Erythroblast (primary cell): ENCODE data around the gene SNRPA1.

Experiments
- DNase-seq, 2 experiments: peaks; one replicate each; lab custom pipeline; 2025; lab: John Stamatoyannopoulos, UW
- GATA1 ChIP-seq: IDR thresholded peaks from 2 replicates; pipeline ENCODE4 v1.6.1; 2011; ENCODE audit warnings: low read depth, mild to moderate bottlenecking, control low read depth, low read length, moderate library complexity
- POLR2A ChIP-seq: IDR thresholded peaks from 2 replicates; pipeline ENCODE4 v1.6.1; 2011; ENCODE audit warnings: mild to moderate bottlenecking, low read length

SNRPA1 gene

DNA sequence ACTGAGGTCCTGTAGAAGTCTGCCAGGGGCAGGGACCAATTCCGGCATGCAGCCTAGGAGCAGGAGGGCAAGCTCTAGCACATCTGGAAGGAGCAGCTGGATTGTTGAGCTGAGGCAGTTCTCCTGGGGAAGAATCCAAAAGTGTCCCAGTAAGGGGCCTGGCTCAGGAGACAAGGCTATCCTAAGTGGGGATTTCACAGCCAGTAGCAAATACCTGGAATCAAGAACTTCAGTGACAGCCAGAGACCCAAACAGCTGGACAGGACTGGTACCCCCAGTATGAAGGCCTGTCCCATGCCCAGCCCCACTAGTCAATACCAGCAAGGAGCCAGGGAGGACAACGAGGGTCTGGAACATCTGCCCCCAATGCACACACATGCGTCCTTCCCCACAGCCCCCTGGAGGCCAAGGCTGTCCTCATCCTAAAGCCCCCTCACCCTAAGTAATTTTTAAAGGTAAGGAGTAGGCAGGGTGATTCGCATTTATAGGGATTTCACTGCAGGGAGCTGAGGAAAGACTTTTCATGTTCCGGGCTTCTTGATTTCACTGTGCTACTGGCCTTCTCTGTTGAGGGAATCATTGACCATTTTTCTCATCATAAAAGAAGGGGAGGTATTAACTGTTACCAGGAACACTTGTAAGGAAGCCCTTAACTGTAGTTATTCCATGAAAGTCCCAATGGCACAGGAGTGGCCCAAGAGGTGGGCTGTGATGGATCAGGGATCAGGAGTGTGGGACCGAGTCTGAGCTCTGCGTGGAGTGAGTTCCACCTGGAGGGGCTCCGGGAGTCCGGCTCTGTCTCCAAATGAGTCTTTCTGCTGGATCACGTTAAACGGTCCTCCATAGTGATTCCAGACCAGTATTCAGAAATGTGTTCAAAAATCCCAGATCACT is 40.6 kb downstream of the SNRPA1 start:
- no peak for TF ChIP-seq POLR2A
- no peak for TF ChIP-seq GATA1
- DNase-seq, result peak in 1 of 2 experiments; percentile 37

DNA sequence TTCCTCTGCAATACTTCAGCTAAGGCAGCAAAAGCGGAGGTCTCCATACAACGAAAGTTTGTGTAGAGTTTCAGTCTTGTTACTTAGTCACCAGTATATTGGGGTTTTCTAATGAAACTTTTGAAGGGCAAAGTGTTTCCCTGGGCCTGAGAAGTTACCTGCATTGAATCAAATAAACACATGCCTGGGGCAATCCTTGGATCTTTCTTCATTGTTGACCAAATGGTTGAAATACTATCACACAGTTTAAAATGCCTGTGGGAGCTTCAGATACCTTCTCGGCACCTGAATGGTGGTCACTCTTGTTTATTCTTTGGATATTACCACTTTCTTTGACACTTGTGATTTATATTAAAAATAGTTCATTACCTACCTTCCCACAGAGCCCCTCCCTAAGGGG is 42.2 kb downstream of the SNRPA1 start:
- DNase-seq, result peak in 1 of 2 experiments; percentile 50
- TF ChIP-seq POLR2A, result no peak
- no peak for TF ChIP-seq GATA1

DNA sequence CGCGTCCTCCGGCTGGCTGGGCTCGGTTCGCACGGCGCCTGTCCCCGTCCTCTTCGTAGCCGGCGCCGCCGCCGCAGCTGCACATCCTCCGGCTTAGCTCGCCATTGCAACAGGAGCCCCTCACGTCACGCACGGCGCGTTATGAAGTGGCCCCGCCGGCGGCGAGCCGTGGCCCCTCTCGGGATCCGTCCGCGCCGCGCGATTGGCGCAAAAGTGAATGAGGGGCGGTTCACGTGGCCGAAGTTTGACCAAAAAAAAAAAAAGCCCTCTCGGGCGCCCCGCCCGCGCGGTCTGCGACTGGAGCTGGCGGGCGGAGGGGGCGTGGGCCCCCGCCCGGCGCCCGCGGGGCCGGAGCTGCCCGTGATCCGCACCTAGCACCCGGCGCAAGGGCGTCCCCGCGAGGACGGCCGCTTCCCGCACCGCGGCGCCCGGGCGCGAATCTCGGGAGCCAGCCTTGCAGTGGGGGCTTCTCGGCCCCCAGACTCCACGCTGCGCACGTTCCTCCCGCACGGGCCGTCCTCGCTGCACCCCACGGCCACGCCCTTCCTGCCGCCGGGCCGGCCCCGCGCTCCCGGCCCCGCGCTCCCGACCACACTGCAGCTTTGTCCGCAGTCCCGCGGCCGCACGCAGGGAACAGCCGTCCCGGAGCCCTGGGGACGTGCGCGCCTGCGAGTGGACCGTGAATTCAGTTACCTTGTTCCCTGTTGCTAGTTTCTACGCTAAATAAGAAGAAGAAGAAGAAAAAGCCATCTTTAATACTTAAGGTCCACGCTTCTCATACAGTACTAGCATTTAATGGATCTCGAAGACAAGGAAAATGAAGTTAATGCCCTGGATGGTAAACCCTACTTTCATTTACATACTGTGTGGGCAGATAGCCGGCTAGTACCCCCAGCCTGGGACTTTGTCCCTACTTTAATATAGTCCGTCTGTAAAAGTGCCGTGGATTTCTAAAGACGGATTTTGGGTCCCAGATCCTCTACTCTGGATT is 42.9 kb downstream of the SNRPA1 start, which contains the start of gene CHSY1:
Gene CHSY1 (minus strand): TSS at position 219 of the 991 bp plus-strand sequence. CDS start 592 bp downstream, outside the sequence.
- peak; percentile 94 to 95 for DNase-seq
- TF ChIP-seq POLR2A (peak; percentile 78), GATA1 (no peak)

DNA sequence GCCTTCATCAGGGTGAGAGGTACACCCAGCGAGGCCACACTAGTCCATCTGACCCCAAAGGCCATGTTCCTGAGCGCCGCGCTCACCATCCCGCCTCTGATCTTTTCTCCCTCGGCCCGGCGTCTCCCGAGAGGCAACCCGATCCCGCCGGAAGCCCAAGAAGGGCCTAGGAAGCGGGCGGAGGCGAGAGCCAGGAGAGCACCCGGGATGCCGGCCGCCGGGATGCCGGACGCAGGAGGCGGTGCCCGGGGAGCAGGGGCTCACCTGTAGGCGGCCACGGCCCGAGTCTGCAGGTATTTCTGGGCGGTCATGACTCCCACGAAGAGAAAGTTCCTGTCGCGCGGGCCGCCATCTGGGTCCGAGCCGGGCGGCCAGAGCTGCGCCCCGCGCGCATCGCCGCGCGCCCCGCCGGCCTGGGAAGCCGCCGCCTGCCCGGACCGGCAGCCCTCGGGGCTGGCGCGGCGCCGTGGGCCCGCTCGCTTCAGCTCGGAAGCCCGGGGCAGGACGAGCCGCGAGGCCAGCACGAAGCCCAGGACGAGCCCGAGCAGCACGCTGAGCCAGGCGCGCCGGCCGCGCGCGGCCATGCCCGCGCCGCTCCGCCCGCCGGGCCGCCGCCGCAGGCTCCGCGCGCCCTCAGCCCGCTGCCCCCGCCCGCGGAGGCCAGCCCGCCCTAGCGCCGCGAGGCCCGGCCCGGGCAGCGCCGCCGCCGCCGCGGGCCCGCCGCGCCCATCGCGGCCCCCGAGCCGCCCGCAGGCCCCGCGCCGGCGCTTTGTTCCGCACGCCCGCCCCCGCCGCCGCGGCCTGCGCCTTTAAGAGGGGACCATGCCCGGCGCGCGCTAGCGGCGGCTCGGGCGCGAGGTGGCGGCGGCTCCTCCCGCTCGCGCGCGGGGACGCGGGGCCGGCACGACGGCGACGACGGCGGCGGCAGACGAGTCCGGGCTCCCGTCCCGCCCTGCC is 43.9 kb downstream of the SNRPA1 start:
- TF ChIP-seq POLR2A (no peak), GATA1 (no peak)
- peak in 1 of 2 experiments; percentile 88 for DNase-seq

DNA sequence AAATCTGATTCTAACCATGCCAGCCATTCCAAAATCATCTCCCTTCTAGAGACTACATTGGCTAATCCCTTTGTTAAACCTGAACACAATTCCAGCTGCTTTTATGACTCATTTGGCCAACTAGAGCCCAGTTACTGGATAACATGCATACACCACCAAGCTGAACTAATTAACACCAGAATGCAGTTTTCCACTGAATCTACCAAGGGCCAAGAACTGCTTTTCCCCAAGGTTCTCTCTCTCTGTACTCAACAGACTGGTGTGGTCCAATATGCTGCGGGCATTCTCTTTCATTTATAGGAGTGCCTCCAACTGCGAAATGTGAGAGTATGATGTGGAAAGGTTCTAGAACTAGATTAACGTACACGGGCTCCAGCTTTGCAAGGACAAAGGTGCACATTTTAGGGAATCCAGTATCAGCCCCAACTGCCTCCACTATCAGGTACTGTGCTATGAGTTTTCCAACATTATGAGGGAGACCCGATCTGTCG is 44.7 kb downstream of the SNRPA1 start:
- TF ChIP-seq POLR2A (no peak), GATA1 (no peak)
- peak in 1 of 2 experiments; percentile 53 for DNase-seq

DNA sequence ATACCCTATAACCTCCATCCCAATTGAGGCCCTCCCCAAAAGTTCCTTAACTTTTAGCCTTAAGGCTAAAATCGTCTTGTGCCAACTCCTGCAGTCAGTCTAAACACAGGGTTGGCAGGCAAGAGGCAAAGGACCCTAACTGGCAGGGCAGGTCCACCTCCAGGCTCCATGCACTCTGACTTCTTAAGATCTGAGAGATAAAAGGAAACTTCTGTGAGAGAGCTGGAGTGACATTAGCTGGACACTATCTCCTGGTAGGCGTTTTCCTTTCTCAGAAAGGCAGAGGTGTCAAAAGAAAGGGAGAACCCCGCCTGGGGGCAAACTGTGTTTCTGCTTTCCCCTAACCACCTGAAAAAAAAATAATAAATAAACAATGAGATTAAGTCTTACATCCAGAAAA is 46.8 kb downstream of the SNRPA1 start:
- DNase-seq, result no peak
- no peak for TF ChIP-seq POLR2A
- no peak for TF ChIP-seq GATA1

DNA sequence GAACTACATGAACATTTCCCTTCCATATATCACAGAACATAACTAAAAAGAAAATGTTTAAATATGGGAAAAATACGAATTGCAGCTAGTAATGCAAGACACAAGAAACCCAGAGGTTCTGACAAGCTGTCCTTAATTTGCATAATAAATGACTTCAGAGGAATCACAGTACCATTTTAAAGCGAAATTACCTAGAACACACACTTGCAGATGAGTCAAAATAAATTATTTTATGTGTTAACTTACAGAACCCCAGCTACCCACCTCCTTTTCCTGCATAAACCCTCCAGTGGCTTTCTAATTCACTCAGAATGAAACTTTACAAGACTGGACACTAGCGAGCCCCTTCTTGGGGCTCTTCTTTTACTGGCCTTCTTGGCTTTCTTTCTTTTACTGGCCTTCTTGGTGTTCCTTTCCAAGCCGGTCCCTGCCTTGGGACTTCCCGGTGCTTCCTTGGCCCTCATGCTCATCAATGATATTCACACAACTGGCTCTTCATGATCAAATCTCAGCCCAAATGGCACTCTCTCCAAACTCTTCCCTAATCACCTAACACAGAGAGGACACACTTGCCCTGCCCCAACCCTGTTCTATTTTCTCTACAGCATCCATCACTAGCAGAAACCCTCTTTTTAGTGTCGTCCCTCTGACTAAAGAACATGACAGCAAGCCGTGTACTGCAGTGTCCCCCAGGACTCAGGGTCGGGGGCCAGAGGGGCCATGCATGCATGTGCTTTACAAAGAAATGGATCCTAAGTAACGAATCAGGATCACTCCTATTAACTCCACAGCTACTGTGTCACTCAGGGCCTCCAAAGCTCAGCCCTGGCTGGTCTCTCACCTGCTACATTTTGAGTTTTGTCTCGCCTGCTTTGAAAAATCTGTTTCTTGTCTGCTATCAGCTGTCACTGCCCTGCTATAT is 48.0 kb downstream of the SNRPA1 start:
- no peak for DNase-seq
- TF ChIP-seq POLR2A, result no peak
- no peak for TF ChIP-seq GATA1

DNA sequence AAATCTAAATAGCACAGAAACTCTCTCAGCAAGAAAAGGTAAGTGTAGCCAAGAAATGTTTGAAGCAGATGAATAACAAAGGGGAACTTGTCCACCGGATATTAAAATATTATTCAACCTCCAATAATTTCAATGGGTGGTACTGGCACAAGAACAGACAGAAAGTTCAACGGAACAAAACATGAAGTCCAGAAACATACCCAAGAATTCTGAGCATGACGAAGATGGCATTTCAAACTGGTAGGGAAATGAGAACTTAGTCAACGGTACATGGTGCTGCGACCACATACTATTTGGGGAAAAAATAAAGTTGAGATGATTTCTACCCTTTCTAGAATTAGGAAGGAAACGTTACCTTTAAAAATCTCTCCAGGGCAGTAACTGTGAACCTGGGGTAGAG is 48.7 kb downstream of the SNRPA1 start:
- no peak for TF ChIP-seq POLR2A
- TF ChIP-seq GATA1, result no peak

DNA sequence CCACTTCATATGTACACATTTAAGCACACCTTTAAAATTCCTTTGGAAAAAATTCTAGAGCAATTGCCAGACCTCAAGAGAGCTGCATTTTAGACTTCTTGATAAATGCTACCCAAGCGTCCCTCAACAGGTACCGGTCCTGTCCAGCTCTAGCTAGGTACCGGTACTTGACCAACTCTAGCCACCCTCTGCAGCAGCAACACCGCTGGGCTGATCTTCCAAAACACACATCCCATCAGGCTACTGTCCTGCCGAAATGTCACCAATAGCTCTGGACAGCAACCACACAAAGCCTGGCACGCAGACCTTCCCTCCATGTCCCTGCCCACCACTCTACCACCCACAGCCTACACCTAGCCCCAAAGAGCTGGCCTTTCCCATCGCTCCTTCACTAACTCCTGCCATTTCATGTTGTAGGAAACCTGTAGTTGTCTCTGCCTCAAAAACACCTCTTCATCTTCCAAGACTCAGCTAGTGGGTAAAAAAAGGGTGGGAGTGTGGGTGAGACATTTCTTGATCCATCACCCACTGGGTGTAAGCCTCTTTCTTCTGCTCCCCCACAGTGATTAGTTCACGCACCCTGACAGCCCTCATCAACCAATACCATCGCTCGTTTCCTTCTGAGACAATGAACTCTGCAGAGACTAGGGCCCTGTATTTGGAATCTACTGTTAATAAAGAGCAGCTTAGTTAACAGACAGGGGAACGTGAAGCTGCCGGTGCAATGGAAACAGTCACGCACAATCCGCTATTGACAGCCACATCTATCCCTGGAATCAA is 50.0 kb downstream of the SNRPA1 start:
- no peak for TF ChIP-seq POLR2A
- TF ChIP-seq GATA1, result no peak
- DNase-seq, result no peak

More for the DNA sequence above, 48.7 kb downstream of the SNRPA1 start:
- no peak for DNase-seq

DNA sequence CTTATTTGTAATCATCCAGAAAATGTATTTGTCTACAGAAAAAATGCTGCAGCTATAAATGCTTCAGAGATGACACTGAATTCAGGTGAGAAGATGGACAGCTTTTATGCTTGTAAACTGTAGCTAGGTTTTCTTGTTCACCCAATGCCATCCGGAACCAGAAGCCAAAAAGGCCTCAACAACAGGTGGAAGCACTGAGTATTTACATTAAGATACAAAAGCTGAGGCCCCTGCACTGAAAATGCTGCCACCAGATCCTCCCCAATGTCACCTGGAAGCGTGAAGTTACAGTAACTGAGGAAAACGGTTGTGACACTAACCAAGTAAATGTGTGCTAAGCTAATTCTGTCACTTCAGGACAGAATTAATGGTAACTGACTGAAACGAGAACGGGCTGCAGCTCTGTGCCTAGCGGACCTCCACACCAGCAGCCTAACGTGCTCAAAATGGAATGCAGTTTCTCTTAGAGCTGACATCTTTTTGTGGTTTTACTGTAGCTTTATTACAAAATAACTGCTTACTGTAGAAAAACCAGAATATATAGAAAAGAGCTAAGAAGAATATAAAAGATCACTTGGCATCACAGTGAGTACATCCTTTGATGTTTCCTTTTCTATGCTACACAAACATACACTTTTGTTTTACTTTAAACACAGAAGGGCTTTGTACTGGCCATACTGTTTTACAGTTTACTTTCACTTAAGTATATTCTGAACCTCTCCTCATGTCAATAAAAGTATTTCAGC is 50.8 kb downstream of the SNRPA1 start:
- TF ChIP-seq POLR2A (no peak), GATA1 (no peak)
- DNase-seq, result no peak

DNA sequence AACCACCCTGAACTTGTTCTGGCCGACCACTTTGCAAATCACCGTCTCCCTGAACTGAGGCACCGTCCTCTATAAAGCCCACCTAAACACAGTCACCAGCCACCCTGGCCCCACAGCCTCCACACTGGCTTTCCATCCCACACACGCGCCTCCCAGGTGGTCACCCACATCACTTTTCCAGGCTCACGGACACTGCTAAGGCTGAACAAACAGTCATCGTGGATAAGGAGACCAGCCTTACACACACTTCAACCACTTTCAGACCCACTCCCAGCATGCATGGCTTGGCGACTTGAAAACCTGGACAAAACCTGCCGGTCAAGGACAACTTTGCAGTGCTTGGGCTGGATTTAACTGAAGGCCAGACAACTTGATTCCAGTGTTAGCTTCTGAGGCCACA is 51.6 kb downstream of the SNRPA1 start:
- no peak for TF ChIP-seq GATA1
- TF ChIP-seq POLR2A, result no peak
- no peak for DNase-seq
